CD14-positive monocyte (primary cell): ENCODE measurements around the gene SPTSSB. TPM values are rescaled to one million over a fixed set of nuclear protein-coding genes. Genes with fewer than 3 reads are reported as not detected.

Experiments used
- DNase-seq, 3 donors: peaks; one replicate each; pipeline ENCODE4 v3.0.0-alpha.2; 2011 to 2022
- H2AFZ ChIP-seq: 2 replicates; pipeline ENCODE4 v1.6.0; 2012; ENCODE audit warnings: mild to moderate bottlenecking, low read depth, low read length, inconsistent platforms; ENCODE audit not compliant: insufficient read depth, poor library complexity, severe bottlenecking
- H3K27ac ChIP-seq, 2 donors: 1 replicate in 1 of 2; 2 replicates in 1 of 2; pipeline ENCODE4 v1.5.1; 2012 to 2013; ENCODE audit warnings: low read length in 2 of 2, control low read depth in 1 of 2, inconsistent platforms in 1 of 2, low read depth in 1 of 2, mild to moderate bottlenecking in 1 of 2
- H3K27me3 ChIP-seq, 2 donors: one replicate each; pipeline versions ENCODE4 v1.6.0 to v1.6.1; 2011 to 2013; ENCODE audit warnings: low read length in 2 of 2; ENCODE audit not compliant: control insufficient read depth in 2 of 2, insufficient read depth in 2 of 2
- H3K36me3 ChIP-seq, 2 donors: replicated peaks in 1 of 2; 1 replicate in 1 of 2; 2 replicates in 1 of 2; pipeline versions ENCODE4 v1.5.1 to v1.6.1; 2012 to 2013; ENCODE audit warnings: low read length in 2 of 2, control low read depth in 1 of 2, inconsistent platforms in 1 of 2, mild to moderate bottlenecking in 1 of 2; ENCODE audit not compliant: insufficient read depth in 2 of 2, control insufficient read depth in 1 of 2
- H3K4me1 ChIP-seq, 2 donors: 1 replicate in 1 of 2; 2 replicates in 1 of 2; pipeline versions ENCODE4 v1.5.1 to v1.6.1; 2012 to 2013; ENCODE audit warnings: low read length in 2 of 2, control low read depth in 1 of 2, inconsistent platforms in 1 of 2, mild to moderate bottlenecking in 1 of 2, moderate library complexity in 1 of 2; ENCODE audit not compliant: insufficient read depth in 2 of 2, control insufficient read depth in 1 of 2
- H3K4me2 ChIP-seq: replicated peaks from 2 replicates; pipeline ENCODE3; 2012; ENCODE audit warnings: low read length, moderate library complexity, mild to moderate bottlenecking; ENCODE audit not compliant: poor library complexity, severe bottlenecking; ENCODE audit errors: extremely low read depth
- H3K4me3 ChIP-seq, 3 experiments: fragments of 200-600 bp in 1 of 3; sonication (generic) in 1 of 3; replicated peaks in 1 of 3; 1 replicate in 2 of 3; 2 replicates in 1 of 3; pipeline ENCODE4 v1.5.1; 2011 to 2013; ENCODE audit warnings: low read length in 3 of 3, mild to moderate bottlenecking in 3 of 3, control low read depth in 2 of 3, low read depth in 2 of 3, inconsistent platforms in 1 of 3, moderate library complexity in 1 of 3
- H3K79me2 ChIP-seq: 2 replicates; pipeline ENCODE4 v1.6.0; 2012; ENCODE audit warnings: mild to moderate bottlenecking, control low read depth, inconsistent platforms, low read length, moderate library complexity; ENCODE audit not compliant: insufficient read depth
- H3K9ac ChIP-seq: 2 replicates; pipeline ENCODE4 v1.6.0; 2017; ENCODE audit warnings: low read length, mild to moderate bottlenecking; ENCODE audit not compliant: insufficient read depth, poor library complexity, severe bottlenecking
- H3K9me3 ChIP-seq, 2 donors: replicated peaks in 1 of 2; 1 replicate in 1 of 2; 2 replicates in 1 of 2; pipeline versions ENCODE4 v1.5.1 to v1.6.1; 2012 to 2013; ENCODE audit warnings: low read length in 2 of 2, control low read depth in 1 of 2; ENCODE audit not compliant: control insufficient read depth in 1 of 2, insufficient read depth in 1 of 2
- H4K20me1 ChIP-seq: 2 replicates; pipeline ENCODE4 v1.6.0; 2012; ENCODE audit warnings: mild to moderate bottlenecking, low read length, control low read depth, moderate library complexity; ENCODE audit not compliant: insufficient read depth
- H3K27ac Mint-ChIP-seq, 7 donors: one replicate each; pipeline ENCODE4 v1.8.0; 2020; ENCODE audit warnings: mild to moderate bottlenecking in 7 of 7, mixed read lengths in 7 of 7, moderate library complexity in 6 of 7, inconsistent platforms in 2 of 7
- H3K27me3 Mint-ChIP-seq, 3 donors: one replicate each; pipeline ENCODE4 v1.8.0; 2021 to 2022; ENCODE audit warnings: low read depth in 3 of 3, mild to moderate bottlenecking in 3 of 3, mixed read lengths in 3 of 3, moderate library complexity in 3 of 3, inconsistent platforms in 1 of 3
- H3K36me3 Mint-ChIP-seq, 2 donors: one replicate each; pipeline ENCODE4 v1.8.0; 2020; ENCODE audit warnings: mixed read lengths in 2 of 2, inconsistent platforms in 1 of 2, mild to moderate bottlenecking in 1 of 2
- H3K4me1 Mint-ChIP-seq: one replicate; pipeline ENCODE4 v1.8.0; 2020; ENCODE audit warnings: mild to moderate bottlenecking, mixed read lengths
- H3K4me3 Mint-ChIP-seq, 2 donors: one replicate each; pipeline ENCODE4 v1.8.0; 2020; ENCODE audit warnings: mild to moderate bottlenecking in 2 of 2, mixed read lengths in 2 of 2, moderate library complexity in 1 of 2
- H3K9me3 Mint-ChIP-seq, 7 donors: one replicate each; pipeline ENCODE4 v1.8.0; 2020 to 2022; ENCODE audit warnings: mixed read lengths in 7 of 7, mild to moderate bottlenecking in 6 of 7, moderate library complexity in 6 of 7, inconsistent platforms in 2 of 7
- WGBS: methylation state at CpG from one replicate; pipeline ENCODE4 v1.1.5; 2013; ENCODE audit warnings: missing lambda C conversion rate; ENCODE audit not compliant: insufficient coverage; 5-methylcytosine and 5-hydroxymethylcytosine counted together
- intact Hi-C, 2 donors: fragments of 100-400 bp; cut with micrococcal nuclease; formaldehyde crosslinking; loops; one replicate each; pipeline versions ENCODE4 v1.15.0 to v1.15.1; 2023
- polyA plus RNA-seq, 3 donors: library from polyadenylated mRNA; depleted of rRNA in 1 of 3; unstranded in 2 of 3; stranded (reverse) in 1 of 3; fragments of 300-500 nt in 2 of 3; fragments of >200 nt in 1 of 3; fragmentation: Illumina TruSeq in 2 of 3; gene quantifications; 1 replicate in 2 of 3; 2 replicates in 1 of 3; pipeline ENCODE4 v1.2.3, GENCODE V29; 2012 to 2021
- TF ChIP-seq, protein P1 (sequence below): fragments of 200-600 bp; IDR thresholded peaks from one replicate; pipeline ENCODE4 v1.8.0; 2022; ENCODE audit warnings: antibody characterized with exemption, mild to moderate bottlenecking

Gene SPTSSB
- polyA plus RNA-seq, 3 donors: not detected

DNA sequence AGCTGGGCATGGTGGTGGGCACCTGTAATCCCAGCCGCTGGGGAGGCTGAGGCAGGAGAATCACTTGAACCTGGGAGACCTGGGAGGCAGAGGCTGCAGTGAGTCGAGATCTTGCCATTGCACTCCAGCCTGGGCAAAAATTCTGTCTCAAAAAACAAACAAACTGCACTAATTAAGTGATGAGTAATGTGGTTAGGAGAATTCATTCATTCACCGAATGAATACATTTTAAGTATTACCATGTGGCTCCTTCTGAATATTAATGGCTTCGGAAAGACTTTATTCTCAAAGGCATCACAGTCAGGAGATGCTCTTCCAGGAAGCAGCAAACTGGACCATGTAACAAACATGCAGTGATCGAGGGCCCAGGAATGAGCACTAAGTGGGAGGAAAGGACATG lies 23.6 kb downstream of the SPTSSB start:
- peaks cover 2 to 6% (median 4%) of the 10 kb centered on the region in 3 donors for H3K27me3 Mint-ChIP-seq
- no peaks in the 10 kb centered on the region for H3K36me3 ChIP-seq
- H3K27ac Mint-ChIP-seq: no peak overlapping the region
- no peaks in the 10 kb centered on the region for H4K20me1 ChIP-seq
- no peak overlapping the region for H3K9ac ChIP-seq
- intact Hi-C loops: no loop called here
- no peaks in the 10 kb centered on the region for H3K27me3 ChIP-seq
- H3K79me2 ChIP-seq: no peaks in the 10 kb centered on the region
- H3K4me1 ChIP-seq: no peaks in the 10 kb centered on the region
- 90% methylated on average over 3 of the region's 5 CpGs for WGBS
- H3K36me3 Mint-ChIP-seq: no peaks in the 10 kb centered on the region
- TF ChIP-seq, protein P1, sequence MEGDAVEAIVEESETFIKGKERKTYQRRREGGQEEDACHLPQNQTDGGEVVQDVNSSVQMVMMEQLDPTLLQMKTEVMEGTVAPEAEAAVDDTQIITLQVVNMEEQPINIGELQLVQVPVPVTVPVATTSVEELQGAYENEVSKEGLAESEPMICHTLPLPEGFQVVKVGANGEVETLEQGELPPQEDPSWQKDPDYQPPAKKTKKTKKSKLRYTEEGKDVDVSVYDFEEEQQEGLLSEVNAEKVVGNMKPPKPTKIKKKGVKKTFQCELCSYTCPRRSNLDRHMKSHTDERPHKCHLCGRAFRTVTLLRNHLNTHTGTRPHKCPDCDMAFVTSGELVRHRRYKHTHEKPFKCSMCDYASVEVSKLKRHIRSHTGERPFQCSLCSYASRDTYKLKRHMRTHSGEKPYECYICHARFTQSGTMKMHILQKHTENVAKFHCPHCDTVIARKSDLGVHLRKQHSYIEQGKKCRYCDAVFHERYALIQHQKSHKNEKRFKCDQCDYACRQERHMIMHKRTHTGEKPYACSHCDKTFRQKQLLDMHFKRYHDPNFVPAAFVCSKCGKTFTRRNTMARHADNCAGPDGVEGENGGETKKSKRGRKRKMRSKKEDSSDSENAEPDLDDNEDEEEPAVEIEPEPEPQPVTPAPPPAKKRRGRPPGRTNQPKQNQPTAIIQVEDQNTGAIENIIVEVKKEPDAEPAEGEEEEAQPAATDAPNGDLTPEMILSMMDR: no peak
- no peaks in the 10 kb centered on the region for H3K9me3 Mint-ChIP-seq
- no peak overlapping the region for H2AFZ ChIP-seq
- DNase-seq: no peak
- H3K9me3 ChIP-seq: no peaks in the 10 kb centered on the region
- H3K4me1 Mint-ChIP-seq: no peaks in the 10 kb centered on the region
- H3K27ac ChIP-seq: no peak overlapping the region
- no peak overlapping the region for H3K4me3 Mint-ChIP-seq
- H3K4me2 ChIP-seq: no peak overlapping the region
- no peak overlapping the region for H3K4me3 ChIP-seq

DNA sequence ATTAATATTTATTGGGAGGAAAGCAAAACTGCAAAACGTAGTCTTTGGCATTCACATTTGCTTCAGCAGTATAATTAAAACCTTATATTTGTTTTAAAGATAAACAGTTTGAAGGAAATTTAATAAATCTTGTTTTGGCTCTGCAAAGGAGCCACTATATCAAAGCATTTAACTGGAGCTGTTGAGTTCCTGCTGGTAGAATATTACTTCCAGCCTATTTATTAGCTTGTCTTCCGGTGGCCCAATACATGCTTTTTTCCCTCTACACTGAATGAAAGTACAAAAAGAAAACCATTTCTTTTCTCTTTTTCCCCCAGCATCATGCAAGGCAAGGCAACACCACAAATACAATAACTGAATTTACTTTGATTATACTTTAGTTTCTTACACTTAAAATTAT lies 26.3 kb downstream of the SPTSSB start:
- no peaks in the 10 kb centered on the region for H4K20me1 ChIP-seq
- 100% methylated on average over 1 of the region's 2 CpGs for WGBS
- H3K36me3 ChIP-seq: no peaks in the 10 kb centered on the region
- intact Hi-C loops: no loop called here
- H3K9me3 ChIP-seq: no peaks in the 10 kb centered on the region
- no peak for DNase-seq
- H3K4me3 ChIP-seq: no peak overlapping the region
- H3K27ac ChIP-seq: no peak overlapping the region
- H3K27me3 ChIP-seq: no peaks in the 10 kb centered on the region
- no peaks in the 10 kb centered on the region for H3K4me1 ChIP-seq
- TF ChIP-seq, protein P1: no peak
- no peaks in the 10 kb centered on the region for H3K4me1 Mint-ChIP-seq
- H3K79me2 ChIP-seq: no peaks in the 10 kb centered on the region
- no peaks in the 10 kb centered on the region for H3K36me3 Mint-ChIP-seq
- no peak overlapping the region for H3K4me2 ChIP-seq
- no peak overlapping the region for H2AFZ ChIP-seq
- H3K27me3 Mint-ChIP-seq: peaks cover 2 to 5% (median 3%) of the 10 kb centered on the region in 3 donors
- H3K27ac Mint-ChIP-seq: no peak overlapping the region
- no peaks in the 10 kb centered on the region for H3K9me3 Mint-ChIP-seq
- no peak overlapping the region for H3K9ac ChIP-seq
- H3K4me3 Mint-ChIP-seq: no peak overlapping the region
